Activated T-cell treated with anti-CD3 and anti-CD28 coated beads, Interleukin-2, amount 50 U/mL, for 4 hours (primary cell): ENCODE results near the gene DNAH9. TPM values are rescaled to one million over a fixed set of nuclear protein-coding genes. Genes with fewer than 3 reads are reported as not detected.

Source experiments
- ATAC-seq, 2 donors: fragments of 200-7000 bp; cut with Tn5 transposase; one replicate each; pipeline ENCODE4 v1.10.0; 2021
- DNase-seq: peaks from one replicate; pipeline ENCODE4 v3.0.0-alpha.2; 2020
- H3K27me3 Mint-ChIP-seq: one replicate; pipeline ENCODE4 v1.8.0; 2021; ENCODE audit warnings: low read depth, mixed read lengths
- H3K36me3 Mint-ChIP-seq: one replicate; pipeline ENCODE4 v1.8.0; 2022; ENCODE audit warnings: mixed read lengths; ENCODE audit not compliant: insufficient read depth
- H3K4me1 Mint-ChIP-seq: one replicate; pipeline ENCODE4 v1.8.0; 2021; ENCODE audit warnings: low read depth, mixed read lengths
- H3K4me3 Mint-ChIP-seq: one replicate; pipeline ENCODE4 v1.8.0; 2021; ENCODE audit warnings: mild to moderate bottlenecking, moderate library complexity, mixed read lengths
- H3K9me3 Mint-ChIP-seq: one replicate; pipeline ENCODE4 v1.8.0; 2021; ENCODE audit warnings: mixed read lengths
- total RNA-seq, 3 donors: library from RNA; stranded (reverse); gene quantifications; one replicate each; pipeline ENCODE4 v1.2.1, GENCODE V29; 2021

Gene DNAH9
- total RNA-seq, 3 donors from 2014 or later: not detected

- H3K36me3 Mint-ChIP-seq: no peaks in the 10 kb centered on the region
- H3K9me3 Mint-ChIP-seq: peaks cover 4% of the 10 kb centered on the region
- no peaks in the 10 kb centered on the region for H3K27me3 Mint-ChIP-seq
- no peaks in the 10 kb centered on the region for H3K4me1 Mint-ChIP-seq
- no peak for DNase-seq
- no peak for ATAC-seq
- no peak overlapping the region for H3K4me3 Mint-ChIP-seq
These were observed 291.0 kb downstream of the DNAH9 start for GRCh38 chr17:11889266-11889665.

DNA sequence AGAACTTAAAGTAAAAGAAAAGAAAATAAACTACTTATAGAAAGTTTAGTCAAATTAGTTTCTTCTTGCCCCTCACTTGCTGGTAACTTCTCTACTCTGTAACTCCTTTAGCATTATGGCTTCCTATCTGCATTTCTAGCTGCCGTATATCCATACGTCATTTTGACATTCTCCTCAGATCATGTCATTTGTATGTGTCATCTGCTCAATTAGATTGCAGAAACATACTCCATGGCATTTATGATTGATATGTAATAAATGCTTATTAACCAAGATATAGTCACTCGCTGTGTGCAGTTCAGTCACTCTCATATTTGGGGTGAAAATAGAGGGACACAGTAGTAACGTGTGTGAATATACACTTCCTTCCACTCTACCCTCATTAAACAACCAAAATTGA is 295.6 kb downstream of the DNAH9 start:
- H3K36me3 Mint-ChIP-seq: no peaks in the 10 kb centered on the region
- peaks cover 4% of the 10 kb centered on the region for H3K9me3 Mint-ChIP-seq
- no peak overlapping the region for H3K4me3 Mint-ChIP-seq
- ATAC-seq: no peak
- no peaks in the 10 kb centered on the region for H3K4me1 Mint-ChIP-seq
- no peaks in the 10 kb centered on the region for H3K27me3 Mint-ChIP-seq
- DNase-seq: no peak

GRCh38 chr17:11896199-11896598 is 297.9 kb downstream of the DNAH9 start:
- ATAC-seq (no peak), DNase-seq (no peak)
- H3K4me1 Mint-ChIP-seq: no peaks in the 10 kb centered on the region
- H3K9me3 Mint-ChIP-seq: peaks cover 4% of the 10 kb centered on the region
- no peaks in the 10 kb centered on the region for H3K36me3 Mint-ChIP-seq
- H3K27me3 Mint-ChIP-seq: peaks cover 4% of the 10 kb centered on the region
- H3K4me3 Mint-ChIP-seq: no peak overlapping the region

- Mint-ChIP-seq H3K4me1 (no peaks in the 10 kb centered on the region), H3K36me3 (no peaks in the 10 kb centered on the region), H3K27me3 (peaks cover 8% of the 10 kb centered on the region), H3K9me3 (no peaks in the 10 kb centered on the region), H3K4me3 (no peak overlapping the region)
- ATAC-seq (no peak), DNase-seq (no peak)
These were observed 300.4 kb downstream of the DNAH9 start for GRCh38 chr17:11898526-11899235.

DNA sequence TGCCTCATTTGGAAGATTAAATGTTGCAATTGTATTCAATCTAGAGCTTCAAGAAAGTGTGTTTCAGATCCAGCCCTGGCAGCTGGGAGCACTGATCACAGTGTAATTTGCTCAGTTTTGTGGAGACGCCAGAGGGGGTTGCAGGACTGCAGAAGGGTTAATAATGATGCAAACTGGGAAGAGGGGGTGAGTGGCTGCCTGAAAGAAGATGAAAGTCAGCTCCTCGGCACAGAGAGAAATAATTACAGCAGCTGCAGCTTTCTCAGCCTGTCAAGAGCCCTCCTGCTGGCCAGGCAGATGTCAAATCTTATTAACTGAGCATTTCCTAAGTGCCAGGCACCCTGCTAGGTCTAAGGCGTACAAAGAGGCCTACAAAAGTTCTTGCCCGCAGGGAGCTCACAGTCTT is 301.3 kb downstream of the DNAH9 start:
- Mint-ChIP-seq H3K9me3 (no peaks in the 10 kb centered on the region), H3K27me3 (peaks cover 8% of the 10 kb centered on the region), H3K4me1 (no peaks in the 10 kb centered on the region), H3K4me3 (no peak overlapping the region), H3K36me3 (no peaks in the 10 kb centered on the region)
- ATAC-seq (no peak), DNase-seq (no peak)

- H3K4me1 Mint-ChIP-seq: no peaks in the 10 kb centered on the region
- ATAC-seq: no peak
- peaks cover 8% of the 10 kb centered on the region for H3K27me3 Mint-ChIP-seq
- H3K36me3 Mint-ChIP-seq: no peaks in the 10 kb centered on the region
- no peaks in the 10 kb centered on the region for H3K9me3 Mint-ChIP-seq
- no peak overlapping the region for H3K4me3 Mint-ChIP-seq
- DNase-seq: no peak
These were observed 301.8 kb downstream of the DNAH9 start for GRCh38 chr17:11900041-11900476.

DNA sequence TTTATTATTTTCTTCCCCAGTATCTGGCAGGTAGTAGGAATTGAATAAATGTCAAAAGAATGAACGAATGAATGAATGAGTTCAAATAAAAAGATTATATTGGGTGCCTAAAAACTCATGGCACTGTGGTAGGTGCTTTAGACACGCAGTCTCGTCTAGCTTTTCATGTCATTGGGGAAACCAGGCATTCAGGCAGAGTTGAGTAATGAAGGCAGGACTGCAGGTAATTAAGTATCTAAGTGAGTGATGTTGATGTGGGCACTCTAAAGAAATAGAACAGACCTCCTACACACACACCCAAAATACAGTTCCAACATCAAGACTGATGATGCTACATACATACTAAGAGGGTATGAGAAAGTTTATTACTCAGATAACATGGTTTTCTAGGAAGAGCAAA is 302.4 kb downstream of the DNAH9 start:
- no peaks in the 10 kb centered on the region for H3K9me3 Mint-ChIP-seq
- peaks cover 8% of the 10 kb centered on the region for H3K27me3 Mint-ChIP-seq
- no peak for DNase-seq
- H3K36me3 Mint-ChIP-seq: no peaks in the 10 kb centered on the region
- H3K4me1 Mint-ChIP-seq: no peaks in the 10 kb centered on the region
- H3K4me3 Mint-ChIP-seq: no peak overlapping the region
- no peak for ATAC-seq

DNA sequence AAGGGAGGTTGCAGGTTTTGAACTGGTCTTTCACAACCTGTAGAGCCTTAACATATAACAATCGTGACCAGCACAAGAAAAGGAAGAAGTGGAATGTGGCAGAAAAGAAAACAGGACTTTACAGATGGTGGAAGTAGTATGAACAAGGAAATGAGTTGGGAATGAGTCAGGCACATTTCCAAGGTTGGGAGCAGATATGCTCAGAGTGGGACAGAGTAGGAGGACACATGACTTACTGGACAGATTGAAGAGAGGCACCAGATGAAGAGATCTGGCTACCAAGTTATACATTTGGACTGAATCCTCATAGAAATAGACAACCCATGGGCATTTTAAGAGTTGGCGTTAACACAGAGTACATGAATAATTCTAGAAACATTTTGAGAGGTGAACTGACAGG is 303.7 kb downstream of the DNAH9 start:
- Mint-ChIP-seq H3K27me3 (peaks cover 8% of the 10 kb centered on the region), H3K36me3 (no peaks in the 10 kb centered on the region), H3K4me1 (no peaks in the 10 kb centered on the region), H3K4me3 (no peak overlapping the region), H3K9me3 (no peaks in the 10 kb centered on the region)
- DNase-seq: no peak
- ATAC-seq: no peak

- DNase-seq (no peak), ATAC-seq (no peak)
- no peaks in the 10 kb centered on the region for H3K27me3 Mint-ChIP-seq
- no peaks in the 10 kb centered on the region for H3K4me1 Mint-ChIP-seq
- no peak overlapping the region for H3K4me3 Mint-ChIP-seq
- peaks cover 12% of the 10 kb centered on the region for H3K9me3 Mint-ChIP-seq
- H3K36me3 Mint-ChIP-seq: no peaks in the 10 kb centered on the region
These were observed 310.5 kb downstream of the DNAH9 start for GRCh38 chr17:11908711-11909146.

- ATAC-seq: no peak
- DNase-seq: no peak
- H3K27me3 Mint-ChIP-seq: no peaks in the 10 kb centered on the region
- peaks cover 12% of the 10 kb centered on the region for H3K9me3 Mint-ChIP-seq
- no peaks in the 10 kb centered on the region for H3K4me1 Mint-ChIP-seq
- H3K4me3 Mint-ChIP-seq: no peak overlapping the region
- H3K36me3 Mint-ChIP-seq: no peaks in the 10 kb centered on the region
These were observed 311.1 kb downstream of the DNAH9 start for GRCh38 chr17:11909348-11909747.

DNA sequence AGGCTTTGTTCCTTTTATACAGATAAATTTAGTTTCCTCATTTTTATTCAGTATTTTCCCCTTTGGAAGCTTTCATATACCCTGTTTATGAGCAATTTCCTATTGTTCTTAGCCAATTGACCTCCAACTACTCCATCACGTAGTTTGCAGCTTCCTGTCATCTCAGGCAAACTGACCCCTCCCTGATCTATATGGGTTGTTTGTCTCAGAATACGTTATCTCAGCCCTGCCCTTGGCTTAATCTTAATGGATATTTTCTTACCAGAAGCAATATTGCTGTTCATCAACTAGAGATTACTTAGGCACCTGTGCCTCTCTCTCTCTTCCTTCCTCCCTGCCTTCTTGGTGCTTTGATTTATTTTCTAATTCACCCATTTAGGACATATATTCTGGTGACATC is 317.8 kb downstream of the DNAH9 start:
- Mint-ChIP-seq H3K9me3 (peaks cover 22% of the 10 kb centered on the region), H3K27me3 (peaks cover 15% of the 10 kb centered on the region), H3K4me3 (no peak overlapping the region), H3K4me1 (no peaks in the 10 kb centered on the region), H3K36me3 (no peaks in the 10 kb centered on the region)
- ATAC-seq: no peak
- no peak for DNase-seq

DNA sequence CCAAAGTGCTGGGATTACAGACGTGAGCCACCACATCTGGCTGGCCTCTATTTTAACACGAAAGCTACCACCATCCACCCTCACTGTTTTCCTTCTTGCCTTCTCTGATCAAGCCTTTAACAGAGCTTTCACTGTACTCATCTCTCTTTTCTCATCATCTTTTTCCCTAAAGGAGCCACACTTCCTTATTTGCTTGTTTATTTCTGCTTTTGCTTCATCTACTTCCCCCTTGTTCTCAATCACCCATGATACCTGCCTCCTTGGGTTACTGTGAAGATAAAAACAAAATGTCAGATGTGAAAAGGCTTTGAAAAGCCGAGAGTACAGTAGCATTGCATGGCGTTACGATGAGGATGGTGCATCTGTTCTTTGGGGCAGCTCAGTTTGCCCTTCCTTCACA is 319.1 kb downstream of the DNAH9 start:
- Mint-ChIP-seq H3K27me3 (peaks cover 15% of the 10 kb centered on the region), H3K9me3 (peaks cover 13% of the 10 kb centered on the region), H3K4me1 (no peaks in the 10 kb centered on the region), H3K4me3 (no peak overlapping the region), H3K36me3 (no peaks in the 10 kb centered on the region)
- ATAC-seq (no peak), DNase-seq (no peak)

- Mint-ChIP-seq H3K9me3 (peaks cover 10% of the 10 kb centered on the region), H3K4me1 (no peaks in the 10 kb centered on the region), H3K27me3 (peaks cover 17% of the 10 kb centered on the region), H3K36me3 (no peaks in the 10 kb centered on the region), H3K4me3 (no peak overlapping the region)
- DNase-seq (no peak), ATAC-seq (no peak)
These were observed 323.0 kb downstream of the DNAH9 start for GRCh38 chr17:11921296-11921695.

- Mint-ChIP-seq H3K27me3 (peaks cover 10% of the 10 kb centered on the region), H3K4me1 (no peaks in the 10 kb centered on the region), H3K9me3 (peaks cover 6% of the 10 kb centered on the region), H3K4me3 (no peak overlapping the region), H3K36me3 (no peaks in the 10 kb centered on the region)
- DNase-seq (no peak), ATAC-seq (no peak)
These were observed 324.4 kb downstream of the DNAH9 start for GRCh38 chr17:11922638-11923037.

DNA sequence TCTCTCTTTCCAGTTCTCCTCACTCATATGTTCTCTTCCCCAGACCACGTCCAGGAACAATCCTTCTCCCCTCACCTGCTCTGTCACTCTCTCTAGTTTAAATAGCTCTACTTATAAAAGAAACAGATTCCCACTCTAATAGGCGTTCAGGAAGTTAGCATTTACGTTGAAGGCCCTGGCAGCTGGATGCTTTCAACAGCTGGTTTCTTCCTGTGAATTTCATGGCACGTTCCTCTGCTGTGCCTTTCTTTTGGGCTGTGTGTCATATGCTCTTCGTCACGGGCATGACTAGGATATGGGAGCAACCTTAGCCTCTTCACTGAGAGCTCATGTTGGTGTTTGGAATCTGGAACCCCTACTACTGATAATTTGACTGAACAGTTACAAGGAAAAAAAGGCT is 325.8 kb downstream of the DNAH9 start:
- peaks cover 5% of the 10 kb centered on the region for H3K27me3 Mint-ChIP-seq
- H3K9me3 Mint-ChIP-seq: peaks cover 3% of the 10 kb centered on the region
- no peaks in the 10 kb centered on the region for H3K4me1 Mint-ChIP-seq
- no peaks in the 10 kb centered on the region for H3K36me3 Mint-ChIP-seq
- no peak overlapping the region for H3K4me3 Mint-ChIP-seq
- ATAC-seq (no peak), DNase-seq (no peak)
